H1 (cell line): ENCODE data around the gene CMSS1.

Experiments used
- CHD1 ChIP-seq: IDR thresholded peaks from 2 replicates; pipeline ENCODE4 v1.6.1; 2012; ENCODE audit warnings: low read depth, low read length, improper control_type of control experiment
- CTCF ChIP-seq, 3 experiments: IDR thresholded peaks; 1 replicate in 2 of 3; 2 replicates in 1 of 3; pipeline versions ENCODE4 v1.5.1 to v1.6.1; 2011; ENCODE audit warnings: low read length in 3 of 3, mild to moderate bottlenecking in 3 of 3, inconsistent platforms in 2 of 3, low read depth in 1 of 3, moderate library complexity in 1 of 3; ENCODE audit not compliant: insufficient read depth in 1 of 3; ENCODE audit errors: control extremely low read depth in 1 of 3
- GABPA ChIP-seq: IDR thresholded peaks from 2 replicates; pipeline ENCODE4 v1.6.1; 2011; ENCODE audit warnings: mild to moderate bottlenecking, low read length, moderate library complexity, borderline replicate concordance; ENCODE audit not compliant: insufficient read depth
- POLR2AphosphoS5 ChIP-seq: IDR thresholded peaks from 2 replicates; pipeline ENCODE4 v1.6.1; 2011; ENCODE audit warnings: low read depth, low read length
- SIN3A ChIP-seq, 2 experiments: IDR thresholded peaks in 1 of 2; conservative IDR thresholded peaks in 1 of 2; 2 replicates each; pipeline ENCODE4 v1.6.1; 2011 to 2012; ENCODE audit warnings: low read length in 2 of 2, improper control_type of control experiment in 1 of 2, low read depth in 1 of 2, mild to moderate bottlenecking in 1 of 2
- SIX5 ChIP-seq: IDR thresholded peaks from 2 replicates; pipeline ENCODE4 v1.6.1; 2011; ENCODE audit warnings: mild to moderate bottlenecking, low read depth, low read length
- SUZ12 ChIP-seq: fragments of 200-600 bp; sonication (generic); IDR thresholded peaks from 2 replicates; pipeline ENCODE4 v1.6.1; 2012; ENCODE audit warnings: mild to moderate bottlenecking, inconsistent platforms, low read length, moderate library complexity, mixed read lengths
- ZNF274 ChIP-seq: IDR thresholded peaks from 2 replicates; pipeline ENCODE4 v1.7.0; 2012; ENCODE audit warnings: low read length, borderline replicate concordance; ENCODE audit errors: extremely low read depth

- TF ChIP-seq CTCF (IDR thresholded peaks at IDR 0.05; ENCODE audit: control extremely low read depth in 1 of 3, insufficient read depth in 1 of 3, low read depth in 1 of 3, low read length in 3 of 3) (no peak), SIN3A (conservative IDR thresholded peaks at IDR 0.05 in 1 of 2, IDR thresholded peaks at IDR 0.05 in 1 of 2; ENCODE audit: low read depth in 1 of 2, low read length in 2 of 2) (no peak), POLR2AphosphoS5 (no peak), ZNF274 (no peak), CHD1 (no peak), SUZ12 (no peak), GABPA (no peak), SIX5 (no peak)
These were observed 188.2 kb downstream of the CMSS1 start for GRCh38 chr3:100005665-100006393.
